NK-92 (cell line): Measurements from ENCODE around the gene DRD5.
"Not testable (repeated sequence)": the region's sequence is repeated elsewhere in the genome, so short reads cannot be mapped to it uniquely, and the experiment has no call there.

ENCODE experiments used
- DNase-seq: peaks from one replicate; lab custom pipeline; 2025; ENCODE audit not compliant: unreplicated experiment; lab: John Stamatoyannopoulos, UW

DRD5 gene

DNA sequence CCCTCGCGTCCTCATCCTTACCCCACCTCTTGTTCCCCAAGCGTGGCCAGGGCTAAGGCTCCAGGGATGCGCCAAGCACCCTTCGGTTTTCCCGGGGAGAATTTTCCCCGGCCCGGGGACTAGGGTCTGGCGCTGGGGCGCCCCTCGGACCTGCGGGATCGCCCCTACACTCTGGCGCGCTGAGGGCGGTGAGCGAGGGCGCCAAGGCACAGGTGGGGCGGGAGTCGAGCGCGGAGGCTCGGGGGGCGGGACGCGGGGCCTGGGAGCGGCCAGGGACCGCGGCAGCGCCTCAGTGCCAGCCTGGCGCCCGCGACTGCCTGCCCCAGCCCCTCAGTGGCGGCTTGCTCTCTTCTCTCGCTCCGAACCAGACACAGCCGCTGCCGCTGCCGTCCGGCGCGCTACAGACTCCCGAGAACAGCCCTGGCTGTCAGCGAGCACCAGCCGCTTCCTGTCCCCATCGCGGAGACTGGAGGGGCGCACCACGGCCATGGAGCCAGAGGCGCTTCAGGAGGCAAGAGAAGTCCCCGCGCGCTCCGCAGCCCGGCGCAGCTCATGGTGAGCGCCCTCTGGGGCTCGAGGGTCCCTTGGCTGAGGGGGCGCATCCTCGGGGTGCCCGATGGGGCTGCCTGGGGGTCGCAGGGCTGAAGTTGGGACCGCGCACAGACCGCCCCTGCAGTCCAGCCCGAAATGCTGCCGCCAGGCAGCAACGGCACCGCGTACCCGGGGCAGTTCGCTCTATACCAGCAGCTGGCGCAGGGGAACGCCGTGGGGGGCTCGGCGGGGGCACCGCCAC, at the start of gene DRD5:
TSS of gene DRD5 (plus strand) at position 292 of the 793 bp plus-strand sequence. CDS start at position 688, 396 bp downstream.
- DNase-seq = no peak

DNA sequence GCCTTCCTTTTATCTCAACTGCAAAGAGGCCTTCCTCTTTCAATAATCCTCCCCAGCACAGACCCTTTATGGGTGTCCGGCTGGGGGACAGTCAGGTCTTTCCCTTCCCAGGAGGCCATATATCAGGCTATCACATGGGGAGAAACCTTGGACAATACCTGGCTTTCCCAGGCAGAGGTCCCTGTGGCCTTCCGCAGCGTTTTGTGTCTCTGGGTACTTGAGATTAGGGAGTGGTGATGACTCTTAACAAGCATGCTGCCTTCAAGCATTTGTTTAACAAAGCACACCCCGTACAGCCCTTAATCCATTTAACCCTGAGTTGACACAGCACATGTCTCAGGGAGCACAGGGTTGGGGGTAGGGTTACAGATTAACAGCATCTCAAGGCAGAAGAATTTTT, 49.2 kb upstream of the DRD5 start:
- DNase-seq = not testable (repeated sequence)

DNA sequence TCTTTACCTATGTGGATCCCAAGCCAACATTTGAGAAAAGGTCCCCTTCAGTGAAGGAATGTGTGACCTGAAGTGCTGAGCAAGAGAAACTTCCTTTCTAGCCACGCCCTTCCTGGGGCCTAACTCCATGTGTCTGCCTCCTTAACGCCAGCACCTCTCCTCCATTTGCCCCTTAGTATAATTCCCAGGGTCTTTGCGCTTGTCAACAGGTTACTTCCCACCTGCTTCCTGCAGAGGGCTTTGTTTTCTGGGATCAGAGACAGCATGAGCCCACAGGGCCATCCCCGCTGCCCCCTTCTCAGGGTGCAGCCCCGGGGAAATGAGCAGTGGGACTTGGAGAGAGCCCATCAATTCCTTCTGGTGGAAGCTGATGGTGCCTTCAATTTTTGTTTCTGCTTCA, 45.9 kb upstream of the DRD5 start:
- no peak for DNase-seq

DNA sequence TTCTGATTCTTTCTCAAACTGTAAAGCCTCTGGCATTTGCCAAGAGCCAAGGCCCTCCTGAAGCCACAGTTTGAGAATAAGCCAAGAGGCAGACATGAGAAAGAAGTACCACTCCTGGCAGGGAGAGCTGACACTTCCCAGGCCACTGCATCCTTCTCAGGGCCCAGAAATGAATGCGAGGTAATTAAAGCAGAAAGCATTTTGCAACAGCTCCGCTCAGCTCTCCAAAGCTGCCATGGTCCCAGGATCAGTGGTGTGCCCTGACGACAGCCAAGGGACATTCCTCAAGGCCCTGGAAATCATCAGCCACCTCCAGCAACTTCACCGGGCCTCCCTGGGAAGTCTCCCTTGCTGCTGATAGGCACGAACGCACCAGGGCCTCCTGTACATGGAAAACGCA, 44.2 kb upstream of the DRD5 start:
- DNase-seq = not testable (repeated sequence)

- not testable (repeated sequence) for DNase-seq
These were observed 37.6 kb upstream of the DRD5 start for GRCh38 chr4:9743789-9744188.

- no peak for DNase-seq
These were observed 35.7 kb upstream of the DRD5 start for GRCh38 chr4:9745782-9746181.

DNA sequence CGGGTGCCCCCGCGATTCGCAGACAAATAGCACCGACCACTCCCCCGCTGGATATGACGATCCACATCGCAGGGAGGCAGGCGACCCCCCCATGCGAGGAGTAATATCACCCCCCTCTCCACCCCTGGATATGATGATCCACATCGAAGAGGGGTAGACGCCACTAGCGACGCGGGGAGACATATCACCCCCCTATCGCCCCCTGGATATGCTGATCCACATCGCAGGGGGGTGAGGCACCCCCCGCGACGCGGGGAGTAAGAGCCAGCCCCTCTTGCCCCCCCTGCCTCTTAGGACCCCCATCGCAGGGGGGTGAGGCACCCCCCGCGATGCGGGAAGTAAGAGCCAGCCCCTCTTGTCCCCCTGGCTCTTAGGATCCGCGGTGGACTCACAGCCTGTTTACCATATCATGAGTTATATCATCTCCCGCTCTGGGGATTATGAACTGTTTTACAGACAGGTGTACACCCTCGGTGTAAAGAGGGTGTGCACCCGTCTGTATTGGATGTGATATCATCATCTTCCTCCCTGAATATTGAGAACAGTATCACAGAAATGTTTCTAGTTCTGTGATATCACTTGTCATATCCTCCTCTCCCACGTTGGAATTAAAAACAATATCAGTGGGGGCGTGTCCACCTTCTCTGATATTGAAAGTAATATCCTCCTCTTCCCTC, 22.7 kb upstream of the DRD5 start:
- DNase-seq = no peak

DNA sequence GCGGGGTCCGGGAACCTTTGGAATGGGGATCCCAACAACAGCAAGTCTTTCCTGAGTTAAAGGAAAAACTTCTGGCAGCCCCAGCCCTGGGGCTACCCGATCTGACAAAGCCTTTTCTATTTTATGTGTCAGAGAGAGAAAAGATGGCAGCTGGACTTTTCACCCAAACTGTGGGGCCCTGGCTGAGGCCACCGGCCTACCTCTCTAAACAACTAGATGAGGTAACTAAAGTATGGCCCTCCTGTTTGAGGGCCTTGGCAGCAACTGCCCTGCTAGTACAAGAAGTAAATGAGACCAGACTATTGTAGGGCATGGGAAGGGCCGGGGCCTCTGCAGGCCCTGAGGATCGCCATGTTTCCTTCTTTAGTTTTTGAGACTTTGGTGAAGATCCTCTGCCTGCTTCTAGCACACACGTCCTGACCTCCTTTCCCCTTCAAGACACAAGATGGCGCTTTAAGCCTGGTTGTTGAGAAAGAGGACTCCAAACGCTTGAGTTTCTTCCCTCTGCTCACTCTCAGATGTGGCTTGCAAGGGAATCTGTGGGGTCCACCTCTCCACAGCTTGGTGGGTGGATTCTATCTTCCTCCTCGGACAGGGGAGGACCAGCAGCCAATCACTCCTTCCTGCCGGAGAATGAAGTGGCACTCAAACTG, 18.5 kb upstream of the DRD5 start:
- no peak for DNase-seq

- no peak for DNase-seq
These were observed 17.2 kb upstream of the DRD5 start for GRCh38 chr4:9764155-9764696.

DNA sequence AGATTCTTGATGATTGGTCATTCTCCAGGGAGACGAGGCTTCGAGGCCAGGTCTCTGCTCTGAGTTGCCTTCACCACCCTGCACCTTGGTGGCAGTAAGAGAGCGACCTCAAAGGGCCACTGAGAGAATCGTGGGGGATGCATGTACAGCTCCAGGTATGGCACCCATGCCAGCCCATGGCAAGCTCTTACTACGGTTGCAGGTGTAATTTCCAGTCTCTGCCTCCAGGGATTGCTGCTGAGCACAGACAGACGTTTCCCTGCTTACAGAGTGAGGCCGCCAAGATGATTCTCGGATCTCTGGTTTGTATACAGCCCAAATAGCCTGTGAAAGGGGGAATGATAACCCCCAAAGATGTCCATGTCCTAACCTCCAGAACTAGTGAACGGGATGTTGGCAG, 16.3 kb upstream of the DRD5 start:
- no peak for DNase-seq

DNA sequence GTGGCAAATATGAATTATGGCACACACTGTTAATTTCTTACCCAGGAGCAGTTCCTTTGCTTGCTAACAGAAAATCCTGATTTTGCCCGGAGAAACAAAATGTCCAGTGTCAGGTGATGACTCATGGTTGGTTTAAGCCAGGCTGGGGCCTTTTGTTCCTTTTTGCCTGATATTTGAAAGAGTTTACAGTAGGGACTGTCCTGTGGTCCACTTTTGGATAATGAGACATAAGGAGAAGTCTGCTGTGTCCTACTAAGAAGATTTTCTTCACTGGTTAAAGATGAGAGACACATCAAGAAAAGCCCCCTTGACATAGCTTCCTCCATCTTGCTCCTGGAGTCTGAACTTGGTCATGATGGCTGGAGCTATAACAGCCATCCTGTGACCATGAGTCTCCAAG, 12.1 kb upstream of the DRD5 start:
- no peak for DNase-seq

DNA sequence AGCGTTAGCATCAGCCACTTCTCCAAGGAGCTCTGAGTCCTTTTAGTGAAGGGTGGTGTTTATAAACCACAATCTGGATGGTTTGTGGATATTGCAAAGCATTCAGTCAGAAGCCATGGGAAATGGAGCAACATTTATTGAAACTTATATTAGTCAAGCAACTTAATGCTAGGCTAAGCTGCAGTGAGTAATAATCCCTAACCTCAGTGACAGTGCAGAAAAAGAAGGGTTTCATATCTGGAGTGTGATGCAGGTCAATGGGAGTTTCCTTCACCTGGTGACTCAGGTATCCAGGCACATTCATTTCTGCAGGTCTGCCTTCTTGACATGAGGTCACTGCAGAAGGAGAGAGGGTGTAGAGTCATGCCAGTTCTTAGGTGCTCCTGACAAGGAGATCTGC, 10.4 kb upstream of the DRD5 start:
- no peak for DNase-seq

DNA sequence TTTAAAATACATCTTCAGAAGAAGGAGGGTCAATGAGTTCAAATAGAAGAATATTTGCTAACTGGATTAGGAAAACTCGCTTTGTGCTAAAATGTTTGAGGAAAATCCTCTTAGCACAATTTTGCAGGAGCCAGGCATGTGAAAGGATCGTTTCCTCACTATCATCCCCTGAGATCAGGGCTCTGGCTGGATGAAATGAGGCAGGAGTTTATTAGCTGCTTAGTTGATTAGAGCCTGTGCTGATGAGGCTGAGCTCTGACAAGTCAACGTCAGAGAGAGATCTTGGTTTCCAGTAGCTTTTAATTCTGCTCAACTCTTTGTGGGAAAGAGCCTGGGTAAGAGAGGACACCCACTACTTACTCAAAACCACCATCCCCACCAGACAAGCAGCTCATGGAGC, 8.0 kb upstream of the DRD5 start:
- no peak for DNase-seq

GRCh38 chr4:9782136-9782436, 652 bp downstream of the DRD5 start:
- DNase-seq = no peak

GRCh38 chr4:9785891-9786290, 4.5 kb downstream of the DRD5 start:
- DNase-seq = not testable (repeated sequence)

DNA sequence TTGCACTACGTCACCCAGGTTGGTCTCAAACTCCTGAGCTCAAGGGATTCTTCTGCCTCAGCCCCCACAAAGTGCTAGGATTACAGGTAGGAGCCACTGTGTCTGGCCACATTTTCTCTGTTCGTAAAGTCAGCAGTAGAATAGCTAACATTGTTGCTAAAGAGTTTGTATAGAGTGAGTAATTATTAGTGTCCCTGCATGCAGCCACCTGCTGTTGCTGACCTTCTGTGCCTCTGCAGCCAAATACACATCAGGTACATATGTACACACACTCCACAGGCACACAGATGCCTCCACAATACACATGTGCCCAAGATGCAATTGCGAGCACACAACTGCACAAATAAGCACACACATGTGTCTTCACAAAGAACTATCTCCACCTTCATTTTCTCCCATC, 10.9 kb downstream of the DRD5 start:
- no peak for DNase-seq

DNA sequence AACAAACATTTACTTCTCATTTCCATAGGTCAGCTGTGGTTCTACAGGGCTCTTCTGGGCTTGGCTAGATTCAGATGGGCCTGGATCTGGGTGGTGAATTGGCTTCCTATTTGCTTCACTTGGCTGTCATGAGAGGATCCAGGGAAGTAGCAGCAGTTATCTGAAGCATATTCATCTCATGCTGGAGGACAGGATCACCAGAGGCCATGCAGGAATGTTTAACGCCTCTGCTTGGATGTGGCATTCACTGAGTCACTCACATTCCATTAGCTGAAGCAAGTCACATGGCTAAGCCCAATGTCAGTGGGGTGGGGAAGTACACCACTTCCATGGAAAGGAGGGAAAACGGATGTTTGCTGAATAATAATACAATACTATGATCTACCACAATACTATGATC, 15.2 kb downstream of the DRD5 start:
- DNase-seq = not testable (repeated sequence)

- DNase-seq = no peak
These were observed 19.4 kb downstream of the DRD5 start for GRCh38 chr4:9800848-9801247.

GRCh38 chr4:9804918-9805317, 23.5 kb downstream of the DRD5 start:
- no peak for DNase-seq

DNA sequence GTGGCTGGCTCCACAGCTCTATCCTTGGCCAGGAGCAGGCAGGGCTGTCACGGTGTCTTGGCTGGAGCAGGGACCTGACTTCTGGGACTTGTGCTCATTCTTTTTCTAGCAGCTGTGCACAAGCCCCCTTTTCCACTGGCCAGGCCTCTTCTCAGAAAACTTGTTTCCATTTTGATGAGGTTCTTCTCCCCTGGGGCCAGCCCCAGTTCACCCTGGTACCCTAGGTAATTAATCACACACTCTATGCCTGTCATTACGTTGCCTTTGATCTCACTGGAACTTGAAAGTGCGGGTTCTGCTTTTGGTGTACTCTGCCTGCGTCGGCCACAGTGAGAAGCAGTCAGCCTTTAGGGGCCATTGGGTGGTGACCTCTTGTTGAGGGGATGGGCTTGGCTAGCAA, 26.6 kb downstream of the DRD5 start:
- DNase-seq = no peak

DNA sequence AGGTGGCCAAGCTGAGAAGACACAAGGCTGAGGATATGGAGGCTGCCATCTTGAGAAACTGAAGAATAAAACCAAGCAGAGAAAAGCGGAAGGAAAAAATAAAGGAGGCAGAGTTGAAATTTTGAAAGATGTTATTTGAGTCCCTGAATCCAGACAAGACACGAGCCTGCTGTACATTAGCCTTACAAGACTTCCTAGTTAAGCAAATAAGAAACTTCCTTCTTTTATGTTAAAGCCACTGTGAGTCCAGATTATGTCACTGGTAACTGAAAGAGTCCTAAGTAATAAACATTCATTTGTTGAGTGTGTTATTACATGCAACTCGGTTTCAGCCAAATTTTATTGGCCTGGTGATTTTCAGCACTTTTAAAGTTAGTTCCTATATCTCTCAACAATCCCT, 30.4 kb downstream of the DRD5 start:
- DNase-seq = no peak
